Measurements from ENCODE around the gene DCST2.

Gene DCST2

DNA sequence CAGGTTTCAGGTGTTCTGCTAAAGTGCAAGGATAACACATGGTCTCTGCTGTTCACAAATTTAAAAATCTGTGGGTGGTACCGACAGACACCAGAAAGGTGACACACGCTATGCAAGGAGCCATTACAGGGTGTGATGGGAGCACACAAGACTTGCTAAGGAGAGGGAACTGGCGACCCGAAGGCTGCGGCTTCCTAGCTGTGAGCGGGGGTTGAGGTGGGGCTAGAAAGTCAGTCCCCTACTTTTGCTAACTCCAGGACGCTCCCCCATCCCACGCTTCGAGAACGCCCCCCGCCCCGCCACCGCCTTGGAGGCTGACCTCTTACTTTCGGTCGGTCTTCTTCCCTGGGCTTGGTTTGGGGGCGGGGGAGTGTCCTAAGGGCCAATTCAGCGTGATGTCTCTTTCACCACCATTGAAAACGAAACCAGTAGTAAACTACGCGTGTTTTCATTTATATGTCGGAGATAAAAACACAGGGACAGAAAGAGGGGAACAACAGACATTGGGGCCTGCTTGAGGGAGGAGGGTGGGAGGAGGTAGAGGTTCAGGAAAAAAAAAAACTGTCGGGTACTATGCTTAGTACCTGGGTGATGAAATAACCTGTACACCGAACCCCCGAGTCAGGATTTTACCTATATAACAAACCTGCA is 58.0 kb downstream of the DCST2 start:
- H3K4me3 ChIP-seq (ENCODE audit: control insufficient read depth, low read depth, low read length), result peak overlapping the region; percentile 71
- TF ChIP-seq, protein P1, sequence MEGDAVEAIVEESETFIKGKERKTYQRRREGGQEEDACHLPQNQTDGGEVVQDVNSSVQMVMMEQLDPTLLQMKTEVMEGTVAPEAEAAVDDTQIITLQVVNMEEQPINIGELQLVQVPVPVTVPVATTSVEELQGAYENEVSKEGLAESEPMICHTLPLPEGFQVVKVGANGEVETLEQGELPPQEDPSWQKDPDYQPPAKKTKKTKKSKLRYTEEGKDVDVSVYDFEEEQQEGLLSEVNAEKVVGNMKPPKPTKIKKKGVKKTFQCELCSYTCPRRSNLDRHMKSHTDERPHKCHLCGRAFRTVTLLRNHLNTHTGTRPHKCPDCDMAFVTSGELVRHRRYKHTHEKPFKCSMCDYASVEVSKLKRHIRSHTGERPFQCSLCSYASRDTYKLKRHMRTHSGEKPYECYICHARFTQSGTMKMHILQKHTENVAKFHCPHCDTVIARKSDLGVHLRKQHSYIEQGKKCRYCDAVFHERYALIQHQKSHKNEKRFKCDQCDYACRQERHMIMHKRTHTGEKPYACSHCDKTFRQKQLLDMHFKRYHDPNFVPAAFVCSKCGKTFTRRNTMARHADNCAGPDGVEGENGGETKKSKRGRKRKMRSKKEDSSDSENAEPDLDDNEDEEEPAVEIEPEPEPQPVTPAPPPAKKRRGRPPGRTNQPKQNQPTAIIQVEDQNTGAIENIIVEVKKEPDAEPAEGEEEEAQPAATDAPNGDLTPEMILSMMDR (IDR thresholded peaks at IDR 0.05; ENCODE audit: control insufficient read depth, insufficient read depth, low read depth, low read length, missing control alignments), result no peak
- DNase-seq (ENCODE audit: low read depth), result no peak

DNA sequence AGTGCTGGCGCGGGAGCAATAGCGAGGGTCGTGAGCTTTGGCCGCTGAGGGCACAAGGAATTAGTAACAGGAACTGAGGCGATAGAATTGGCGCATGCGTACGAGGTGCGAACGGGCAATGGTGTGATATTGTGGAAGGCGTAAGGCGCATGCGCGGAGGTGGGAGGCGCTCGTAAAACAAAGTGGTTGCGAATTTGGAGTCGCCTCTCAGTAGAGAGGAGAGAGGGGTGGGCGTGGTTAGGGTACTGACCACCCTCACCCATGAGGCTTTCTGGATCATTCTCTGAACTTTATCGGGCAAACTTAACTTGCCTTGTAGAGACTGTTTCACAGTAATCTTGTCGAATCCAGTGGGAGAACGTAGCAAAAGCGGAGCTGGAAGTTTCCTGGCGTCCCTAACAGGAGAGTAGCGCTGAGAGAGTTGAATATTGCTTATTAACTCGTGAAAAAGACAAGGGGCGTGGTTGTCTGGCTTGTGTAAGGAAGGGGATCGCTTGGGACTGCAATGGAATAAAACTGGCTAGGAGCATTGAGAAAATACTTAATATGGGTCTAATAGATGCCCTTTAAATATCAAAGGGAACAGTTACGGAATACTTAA is 58.7 kb downstream of the DCST2 start:
- TF ChIP-seq, protein P1 (IDR thresholded peaks at IDR 0.05; ENCODE audit: control insufficient read depth, insufficient read depth, low read depth, low read length, missing control alignments), result no peak
- DNase-seq (ENCODE audit: low read depth), result no peak
- peak overlapping the region; percentile 71 for H3K4me3 ChIP-seq (ENCODE audit: control insufficient read depth, low read depth, low read length)

DNA sequence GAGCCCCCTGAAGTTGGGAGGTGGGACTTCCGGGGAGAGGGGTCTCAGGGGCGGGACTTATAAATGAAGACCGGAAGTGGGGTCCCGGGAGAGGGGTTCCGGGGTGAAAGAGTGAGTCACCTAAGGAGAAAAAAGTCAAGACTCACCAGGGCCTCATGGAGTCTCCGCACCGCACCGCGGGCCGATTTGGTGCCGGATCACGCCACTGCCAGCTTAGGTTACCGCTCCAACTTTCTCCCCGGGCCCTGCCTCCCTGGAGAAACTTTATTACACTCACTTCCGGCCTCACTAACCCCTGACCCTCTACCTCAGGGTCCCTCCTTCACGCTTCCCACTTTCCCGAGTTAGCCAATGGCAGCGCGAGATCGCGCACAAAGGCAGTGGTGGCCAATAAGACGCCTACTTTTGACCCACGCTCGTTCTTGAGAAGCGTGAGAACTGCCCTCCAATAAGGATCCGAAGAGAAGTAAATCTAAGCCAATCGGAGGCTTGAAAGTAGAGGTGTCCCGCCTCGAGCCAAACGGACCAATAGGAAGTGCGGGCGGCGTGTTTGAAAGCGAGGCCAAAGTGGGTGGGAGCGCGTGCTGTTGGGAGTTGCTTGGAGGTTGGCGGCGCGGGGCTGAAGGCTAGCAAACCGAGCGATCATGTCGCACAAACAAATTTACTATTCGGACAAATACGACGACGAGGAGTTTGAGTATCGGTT is 59.3 kb downstream of the DCST2 start, which contains the start of gene CKS1B:
Gene CKS1B (plus strand): TSS at position 580 of the 706 bp plus-strand sequence. CDS start 65 bp downstream, at position 645.
- peak within 1 kb of the TSS; percentile 71 for H3K4me3 ChIP-seq (ENCODE audit: control insufficient read depth, low read depth, low read length)
- peak; percentile 100 for DNase-seq (ENCODE audit: low read depth)
- TF ChIP-seq, protein P1 (IDR thresholded peaks at IDR 0.05; ENCODE audit: control insufficient read depth, insufficient read depth, low read depth, low read length, missing control alignments), result no peak

DNA sequence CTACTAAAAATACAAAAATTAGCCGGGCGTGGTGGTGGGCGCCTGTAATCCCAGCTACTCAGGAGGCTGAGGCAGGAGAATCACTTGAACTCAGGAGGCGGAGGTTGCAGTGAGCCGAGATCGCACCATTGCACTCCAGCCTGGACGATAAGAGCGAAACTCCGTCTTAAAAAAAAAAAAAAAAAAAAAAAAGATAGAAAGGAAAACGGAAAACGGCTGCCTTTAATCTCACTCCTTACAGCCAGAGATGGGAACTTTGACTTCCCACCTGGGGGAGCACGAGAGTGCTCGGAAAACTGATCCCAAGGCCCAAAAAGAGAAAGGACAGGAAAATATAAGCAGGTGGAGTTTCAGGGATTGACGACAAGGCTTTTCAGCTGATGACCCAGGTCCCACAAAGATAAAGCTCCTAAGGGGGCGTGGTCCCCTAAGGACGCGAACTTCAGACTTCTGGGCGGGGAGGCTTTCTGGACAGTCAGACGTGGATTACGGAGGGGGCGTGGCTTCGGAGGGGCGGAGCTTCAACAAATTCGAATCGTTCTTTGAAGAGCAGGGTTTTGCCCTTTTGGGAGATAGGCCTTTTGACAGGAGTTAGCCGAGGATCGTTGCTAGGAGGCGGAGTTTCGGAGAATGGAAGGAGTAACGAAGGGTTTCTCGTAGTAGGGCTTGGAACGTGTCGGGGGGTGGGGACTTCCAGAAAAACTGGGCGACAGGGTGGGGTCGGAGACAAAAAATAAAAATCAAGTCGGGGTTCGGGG is 60.1 kb downstream of the DCST2 start:
- peak overlapping the region; percentile 67 for H3K4me3 ChIP-seq (ENCODE audit: control insufficient read depth, low read depth, low read length)
- DNase-seq (ENCODE audit: low read depth), result peak; percentile 90
- TF ChIP-seq, protein P1 (IDR thresholded peaks at IDR 0.05; ENCODE audit: control insufficient read depth, insufficient read depth, low read depth, low read length, missing control alignments), result peak; percentile 28

DNA sequence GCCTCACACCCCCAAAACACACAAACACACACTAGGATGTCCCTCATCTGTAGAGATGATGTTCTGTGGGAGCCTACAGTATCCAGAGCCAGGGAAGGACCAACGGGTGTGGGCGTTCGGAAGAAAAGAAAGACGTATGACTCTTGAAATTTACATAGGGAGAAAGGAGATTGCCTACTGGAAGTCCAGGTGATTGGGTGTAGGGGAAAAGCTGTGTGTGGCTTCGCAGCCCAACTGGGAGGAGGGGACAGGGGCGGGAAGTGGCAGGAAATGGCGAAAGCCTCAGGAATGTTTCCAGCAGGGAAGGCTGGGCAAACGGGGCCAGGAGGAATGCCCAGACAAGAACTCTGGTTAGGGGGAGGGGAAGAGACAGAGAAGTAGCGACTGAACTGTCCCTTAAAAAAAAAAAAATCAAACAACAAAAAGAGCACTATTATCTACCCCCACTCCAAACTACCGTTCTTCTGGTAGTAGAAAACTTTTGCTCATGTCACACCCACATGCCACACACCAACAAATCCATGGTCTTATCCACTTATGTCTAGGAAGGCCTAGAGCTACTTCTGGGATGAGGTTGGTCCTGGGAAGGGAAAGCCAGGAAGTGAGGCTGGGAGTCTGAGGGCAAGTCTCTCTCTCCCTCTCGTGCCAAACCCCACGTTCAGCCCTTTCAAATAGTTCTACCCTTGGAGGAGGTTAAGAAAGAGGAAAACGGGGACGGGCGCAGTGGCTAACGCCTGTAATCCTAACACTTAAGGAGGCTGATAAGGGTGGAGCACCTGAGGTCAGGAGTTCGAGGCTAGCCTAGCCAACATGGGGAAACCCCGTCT is 60.9 kb downstream of the DCST2 start:
- peak overlapping the region; percentile 67 for H3K4me3 ChIP-seq (ENCODE audit: control insufficient read depth, low read depth, low read length)
- DNase-seq (ENCODE audit: low read depth), result peak; percentile 87
- TF ChIP-seq, protein P1 (IDR thresholded peaks at IDR 0.05; ENCODE audit: control insufficient read depth, insufficient read depth, low read depth, low read length, missing control alignments), result no peak

DNA sequence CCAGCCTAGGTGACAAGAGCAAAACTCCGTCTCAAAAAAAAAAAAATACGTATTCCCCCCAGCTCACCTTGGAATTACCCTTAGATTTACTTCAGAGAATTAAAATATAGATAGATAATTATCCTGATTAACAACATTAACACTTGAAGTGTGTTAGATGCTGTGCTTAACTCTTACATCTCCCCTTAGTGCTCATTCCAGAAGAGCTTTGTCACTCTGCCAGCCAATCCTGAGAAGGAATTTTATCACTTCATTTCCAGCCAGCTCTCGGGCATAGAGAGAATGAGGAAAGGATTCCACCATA is 61.4 kb downstream of the DCST2 start:
- TF ChIP-seq, protein P1 (IDR thresholded peaks at IDR 0.05; ENCODE audit: control insufficient read depth, insufficient read depth, low read depth, low read length, missing control alignments), result no peak
- DNase-seq (ENCODE audit: low read depth), result no peak
- H3K4me3 ChIP-seq (ENCODE audit: control insufficient read depth, low read depth, low read length), result peak overlapping the region; percentile 67
